HepG2 (cell line): ENCODE results near the gene ENDOG. TPM values are rescaled to one million over a fixed set of nuclear protein-coding genes. Genes with fewer than 3 reads are reported as not detected.

Experiments used
- BCL3 ChIP-seq: sonication (generic); formaldehyde crosslinking; IDR thresholded peaks from 2 replicates; pipeline ENCODE4 v1.5.1; 2020; ENCODE audit warnings: mild to moderate bottlenecking, missing genetic modification reagents, moderate library complexity
- HBP1 ChIP-seq: IDR thresholded peaks from 2 replicates; pipeline ENCODE4 v1.6.1; 2016; ENCODE audit warnings: low read depth, control low read depth
- IRF9 ChIP-seq: sonication (generic); formaldehyde crosslinking; IDR thresholded peaks from 2 replicates; pipeline ENCODE4 v1.8.0; 2022; ENCODE audit warnings: missing genetic modification reagents, mild to moderate bottlenecking, borderline replicate concordance
- KAT8 ChIP-seq: IDR thresholded peaks from 2 replicates; pipeline ENCODE4 v1.6.1; 2016; ENCODE audit warnings: missing genetic modification reagents, missing compliant biosample characterization
- KLF16 ChIP-seq, 2 experiments: sonication (generic) in 1 of 2; formaldehyde crosslinking in 1 of 2; IDR thresholded peaks; 2 replicates each; pipeline versions ENCODE4 v1.6.1 to v1.8.0; 2016 to 2023; ENCODE audit warnings: missing genetic modification reagents in 2 of 2, missing compliant biosample characterization in 1 of 2
- KMT2A ChIP-seq: sonication (generic); formaldehyde crosslinking; IDR thresholded peaks from 2 replicates; pipeline ENCODE4 v1.4.0; 2020; ENCODE audit warnings: missing genetic modification reagents
- NAIF1 ChIP-seq: sonication (generic); formaldehyde crosslinking; IDR thresholded peaks from 2 replicates; pipeline ENCODE4 v1.5.0; 2020; ENCODE audit warnings: mild to moderate bottlenecking, missing genetic modification reagents, borderline replicate concordance
- NR2F1 ChIP-seq, 2 experiments: fragments of 450-650 bp in 1 of 2; formaldehyde crosslinking in 1 of 2; IDR thresholded peaks; 2 replicates each; pipeline versions ENCODE4 v1.5.0 to v1.6.1; 2016 to 2020; ENCODE audit warnings: mild to moderate bottlenecking in 1 of 2, missing compliant biosample characterization in 1 of 2, missing genetic modification reagents in 1 of 2, moderate library complexity in 1 of 2
- NRL ChIP-seq: sonication (generic); formaldehyde crosslinking; IDR thresholded peaks from 2 replicates; pipeline ENCODE4 v1.5.0; 2020; ENCODE audit warnings: missing genetic modification reagents, mild to moderate bottlenecking, moderate library complexity, borderline replicate concordance
- PHF5A ChIP-seq: IDR thresholded peaks from one replicate; pipeline ENCODE4 v1.6.1; 2018; ENCODE audit warnings: low read depth, missing genetic modification reagents; ENCODE audit not compliant: unreplicated experiment
- SATB2 ChIP-seq: sonication (generic); formaldehyde crosslinking; IDR thresholded peaks from 2 replicates; pipeline ENCODE4 v1.5.0; 2020; ENCODE audit warnings: missing genetic modification reagents
- TEAD3 ChIP-seq: optimal IDR thresholded peaks from 2 replicates; pipeline ENCODE3; 2016; ENCODE audit warnings: borderline replicate concordance
- ZBTB2 ChIP-seq: sonication (generic); formaldehyde crosslinking; IDR thresholded peaks from 2 replicates; pipeline ENCODE4 v1.8.0; 2022; ENCODE audit warnings: low read depth, missing genetic modification reagents
- ZNF337 ChIP-seq: sonication (generic); formaldehyde crosslinking; IDR thresholded peaks from 2 replicates; pipeline ENCODE4 v1.5.1; 2020; ENCODE audit warnings: missing genetic modification reagents, low read depth, mild to moderate bottlenecking, borderline replicate concordance
- ZSCAN29 ChIP-seq: sonication (generic); formaldehyde crosslinking; conservative IDR thresholded peaks from 2 replicates; pipeline ENCODE4 v1.4.0; 2020; ENCODE audit warnings: mild to moderate bottlenecking, missing genetic modification reagents
- polyA plus RNA-seq, 8 experiments: library from polyadenylated mRNA; depleted of rRNA in 3 of 8; stranded (reverse) in 7 of 8; unstranded in 1 of 8; fragments of >200 nt; fragmentation: Illumina TruSeq in 4 of 8; extraction: Trizol in 4 of 8; gene quantifications; 2 replicates each; pipeline versions ENCODE4 v1.2.1 to v1.2.3, GENCODE V29; 2011 to 2016; ENCODE audit warnings: low read depth in 4 of 8, missing spikeins in 1 of 8, mixed read lengths in 1 of 8; ENCODE audit not compliant: insufficient read depth in 1 of 8
- total RNA-seq, 5 experiments: library from RNA; depleted of rRNA; stranded (reverse); fragments of >200 nt; fragmentation: Illumina TruSeq; extraction: Trizol; gene quantifications; 2 replicates each; pipeline ENCODE4 v1.2.3, GENCODE V29; 2016; ENCODE audit warnings: low read depth in 1 of 5

ENDOG gene
- total and polyA plus RNA-seq, 2 of the 13 experiments (the other 11 are each of a cell fraction or from before 2014, with no cell fraction given) = 26.3 to 28.8 TPM

GRCh38 chr9:128829477-128830251 is 11.4 kb downstream of the ENDOG start, which contains the start of gene SPOUT1 (continued):
- TF ChIP-seq KLF16 (CRISPR knock-in tag; IDR thresholded peaks at IDR 0.05) (peak in 1 of 2 experiments; percentile 60; a peak in 2 of 4 replicates), PHF5A (CRISPR knock-in tag) (peak; percentile 26), ZSCAN29 (peak; percentile 44; the same call in 1 of the 2 replicates), IRF9 (CRISPR knock-in tag) (peak; percentile 84; the same call in 1 of the 2 replicates), ZBTB2 (CRISPR knock-in tag) (peak; percentile 55; the same call in 1 of the 2 replicates), BCL3 (CRISPR knock-in tag) (peak; percentile 31; the same call in 1 of the 2 replicates), KAT8 (CRISPR knock-in tag) (peak; percentile 84), SATB2 (CRISPR knock-in tag) (peak; percentile 56; the same call in 1 of the 2 replicates), TEAD3 (CRISPR knock-in tag) (peak; percentile 67), HBP1 (CRISPR knock-in tag) (peak; percentile 48; the same call in 1 of the 2 replicates), NRL (CRISPR knock-in tag) (peak; percentile 38; the same call in 1 of the 2 replicates), KMT2A (CRISPR knock-in tag) (peak; percentile 84; the same call in 1 of the 2 replicates), ZNF337 (CRISPR knock-in tag) (0 out of 2 replicates have a peak, but pooled peaks have one; percentile 51), NAIF1 (CRISPR knock-in tag) (peak; percentile 68; the same call in 1 of the 2 replicates), NR2F1 (CRISPR knock-in tag; IDR thresholded peaks at IDR 0.05) (no peak)
